Breast epithelium (tissue), 3 donors: ENCODE measurements around the gene KLHL29.

Source experiments
- POLR2A ChIP-seq: fragments of 450-650 bp; IDR thresholded peaks from one replicate; pipeline ENCODE4 v1.6.1; 2016; ENCODE audit warnings: antibody characterized with exemption, mild to moderate bottlenecking, moderate library complexity
- POLR2AphosphoS5 ChIP-seq, 3 donors: sonication (generic); formaldehyde crosslinking; IDR thresholded peaks; one replicate each; pipeline ENCODE4 v1.6.1; 2017; ENCODE audit warnings: antibody characterized with exemption in 3 of 3
- TF ChIP-seq, protein P1 (sequence below), 3 donors: fragments of 450-650 bp; IDR thresholded peaks; one replicate each; pipeline ENCODE4 v1.5.1; 2016 to 2017; ENCODE audit warnings: antibody characterized with exemption in 3 of 3, mild to moderate bottlenecking in 3 of 3, moderate library complexity in 3 of 3

- TF ChIP-seq POLR2AphosphoS5 (IDR thresholded peaks at IDR 0.05) (no peak), POLR2A (no peak)
- TF ChIP-seq, protein P1, sequence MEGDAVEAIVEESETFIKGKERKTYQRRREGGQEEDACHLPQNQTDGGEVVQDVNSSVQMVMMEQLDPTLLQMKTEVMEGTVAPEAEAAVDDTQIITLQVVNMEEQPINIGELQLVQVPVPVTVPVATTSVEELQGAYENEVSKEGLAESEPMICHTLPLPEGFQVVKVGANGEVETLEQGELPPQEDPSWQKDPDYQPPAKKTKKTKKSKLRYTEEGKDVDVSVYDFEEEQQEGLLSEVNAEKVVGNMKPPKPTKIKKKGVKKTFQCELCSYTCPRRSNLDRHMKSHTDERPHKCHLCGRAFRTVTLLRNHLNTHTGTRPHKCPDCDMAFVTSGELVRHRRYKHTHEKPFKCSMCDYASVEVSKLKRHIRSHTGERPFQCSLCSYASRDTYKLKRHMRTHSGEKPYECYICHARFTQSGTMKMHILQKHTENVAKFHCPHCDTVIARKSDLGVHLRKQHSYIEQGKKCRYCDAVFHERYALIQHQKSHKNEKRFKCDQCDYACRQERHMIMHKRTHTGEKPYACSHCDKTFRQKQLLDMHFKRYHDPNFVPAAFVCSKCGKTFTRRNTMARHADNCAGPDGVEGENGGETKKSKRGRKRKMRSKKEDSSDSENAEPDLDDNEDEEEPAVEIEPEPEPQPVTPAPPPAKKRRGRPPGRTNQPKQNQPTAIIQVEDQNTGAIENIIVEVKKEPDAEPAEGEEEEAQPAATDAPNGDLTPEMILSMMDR (IDR thresholded peaks at IDR 0.05): no peak
These were observed 38.2 kb upstream of the KLHL29 start for GRCh38 chr2:23346781-23347180.
